ENCODE measurements around the gene CABP2. TPM values are rescaled to one million over a fixed set of nuclear protein-coding genes. Genes with fewer than 3 reads are reported as not detected.
"Not testable (repeated sequence)": the region's sequence is repeated elsewhere in the genome, so short reads cannot be mapped to it uniquely, and the experiment has no call there.

CABP2 gene
- total and polyA plus RNA-seq, 2 donors from 2014 or later, result not detected

DNA sequence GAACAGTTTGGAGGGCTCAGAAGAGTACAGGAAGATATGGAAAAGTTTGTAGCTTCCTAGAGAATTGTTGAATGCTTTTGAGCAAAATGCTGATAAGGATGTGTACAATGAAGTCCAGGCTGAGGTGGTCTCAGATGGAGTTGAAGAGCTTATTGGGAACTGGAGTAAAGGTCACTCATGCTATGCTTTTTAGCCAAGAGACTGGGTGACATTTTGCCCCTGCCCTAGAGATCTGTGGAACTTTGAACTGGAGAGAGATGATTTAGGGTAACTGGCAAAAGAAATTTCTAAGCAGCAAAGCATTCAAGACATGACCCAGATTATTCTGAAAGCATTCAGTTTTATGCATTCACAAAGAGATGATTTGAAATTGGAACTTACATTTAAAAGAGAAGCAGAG lies 27.9 kb upstream of the CABP2 start:
- FAIRE-seq, result no peak
- TF ChIP-seq, protein P1, sequence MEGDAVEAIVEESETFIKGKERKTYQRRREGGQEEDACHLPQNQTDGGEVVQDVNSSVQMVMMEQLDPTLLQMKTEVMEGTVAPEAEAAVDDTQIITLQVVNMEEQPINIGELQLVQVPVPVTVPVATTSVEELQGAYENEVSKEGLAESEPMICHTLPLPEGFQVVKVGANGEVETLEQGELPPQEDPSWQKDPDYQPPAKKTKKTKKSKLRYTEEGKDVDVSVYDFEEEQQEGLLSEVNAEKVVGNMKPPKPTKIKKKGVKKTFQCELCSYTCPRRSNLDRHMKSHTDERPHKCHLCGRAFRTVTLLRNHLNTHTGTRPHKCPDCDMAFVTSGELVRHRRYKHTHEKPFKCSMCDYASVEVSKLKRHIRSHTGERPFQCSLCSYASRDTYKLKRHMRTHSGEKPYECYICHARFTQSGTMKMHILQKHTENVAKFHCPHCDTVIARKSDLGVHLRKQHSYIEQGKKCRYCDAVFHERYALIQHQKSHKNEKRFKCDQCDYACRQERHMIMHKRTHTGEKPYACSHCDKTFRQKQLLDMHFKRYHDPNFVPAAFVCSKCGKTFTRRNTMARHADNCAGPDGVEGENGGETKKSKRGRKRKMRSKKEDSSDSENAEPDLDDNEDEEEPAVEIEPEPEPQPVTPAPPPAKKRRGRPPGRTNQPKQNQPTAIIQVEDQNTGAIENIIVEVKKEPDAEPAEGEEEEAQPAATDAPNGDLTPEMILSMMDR (IDR thresholded peaks at IDR 0.05; ENCODE audit: borderline replicate concordance, extremely low read depth, insufficient read depth), result no peak

GRCh38 chr11:67548555-67549110 lies 25.4 kb upstream of the CABP2 start:
- FAIRE-seq (no peak), DNase-seq (no peak)
- Histone ChIP-seq H3K9ac (ENCODE audit: low read length in 3 of 3) (no peak overlapping the region), H3K36me3 (ENCODE audit: control insufficient read depth in 2 of 3, insufficient read depth in 3 of 3, low read length in 3 of 3) (no peaks in the 10 kb centered on the region), H3K4me3 (ENCODE audit: low read length in 3 of 3) (no peak overlapping the region), H3K9me3 (ENCODE audit: control insufficient read depth in 2 of 3, insufficient read depth in 1 of 3, low read length in 3 of 3) (no peaks in the 10 kb centered on the region), H3K4me1 (ENCODE audit: control insufficient read depth in 2 of 3, insufficient read depth in 2 of 3, low read depth in 1 of 3, low read length in 3 of 3) (peaks cover 0 to 19% (median 7%) of the 10 kb centered on the region in 3 donors), H3K27ac (ENCODE audit: low read depth in 2 of 2, low read length in 2 of 2) (no peak overlapping the region), H3K27me3 (ENCODE audit: control insufficient read depth, insufficient read depth, low read length) (no peaks in the 10 kb centered on the region)
- intact Hi-C loops (cut with DNase I), result no loop called here
- TF ChIP-seq, protein P1 (IDR thresholded peaks at IDR 0.05; ENCODE audit: borderline replicate concordance, extremely low read depth, insufficient read depth), result no peak

More for the DNA sequence above, 27.9 kb upstream of the CABP2 start:
- no peak for DNase-seq
- H3K27ac ChIP-seq (ENCODE audit: low read depth in 2 of 2, low read length in 2 of 2), result no peak overlapping the region
- H3K9ac ChIP-seq (ENCODE audit: low read length in 3 of 3), result no peak overlapping the region
- no peaks in the 10 kb centered on the region for H3K27me3 ChIP-seq (ENCODE audit: control insufficient read depth, insufficient read depth, low read length)
- H3K36me3 ChIP-seq (ENCODE audit: control insufficient read depth in 2 of 3, insufficient read depth in 3 of 3, low read length in 3 of 3), result no peaks in the 10 kb centered on the region
- H3K4me3 ChIP-seq (ENCODE audit: low read length in 3 of 3), result no peak overlapping the region
- no peaks in the 10 kb centered on the region for H3K9me3 ChIP-seq (ENCODE audit: control insufficient read depth in 2 of 3, insufficient read depth in 1 of 3, low read length in 3 of 3)
- H3K4me1 ChIP-seq (ENCODE audit: control insufficient read depth in 2 of 3, insufficient read depth in 2 of 3, low read depth in 1 of 3, low read length in 3 of 3), result peaks cover 0 to 3% (median 0%) of the 10 kb centered on the region in 3 donors
- intact Hi-C loops (cut with DNase I), result no loop called here

GRCh38 chr11:67548112-67548511 lies 24.9 kb upstream of the CABP2 start:
- peaks cover 0 to 19% (median 11%) of the 10 kb centered on the region in 3 donors for H3K4me1 ChIP-seq (ENCODE audit: control insufficient read depth in 2 of 3, insufficient read depth in 2 of 3, low read depth in 1 of 3, low read length in 3 of 3)
- H3K36me3 ChIP-seq (ENCODE audit: control insufficient read depth in 2 of 3, insufficient read depth in 3 of 3, low read length in 3 of 3); DNase-seq; H3K9me3 ChIP-seq (ENCODE audit: control insufficient read depth in 2 of 3, insufficient read depth in 1 of 3, low read length in 3 of 3); H3K9ac ChIP-seq (ENCODE audit: low read length in 3 of 3); H3K27me3 ChIP-seq (ENCODE audit: control insufficient read depth, insufficient read depth, low read length); FAIRE-seq; intact Hi-C loops (cut with DNase I); H3K4me3 ChIP-seq (ENCODE audit: low read length in 3 of 3); H3K27ac ChIP-seq (ENCODE audit: low read depth in 2 of 2, low read length in 2 of 2): not testable (repeated sequence)

GRCh38 chr11:67545280-67545679 lies 22.0 kb upstream of the CABP2 start:
- Histone ChIP-seq H3K36me3 (ENCODE audit: control insufficient read depth in 2 of 3, insufficient read depth in 3 of 3, low read length in 3 of 3) (no peaks in the 10 kb centered on the region), H3K9ac (ENCODE audit: low read length in 3 of 3) (peak overlapping the region in 1 of 3 donors; percentile 22), H3K9me3 (ENCODE audit: control insufficient read depth in 2 of 3, insufficient read depth in 1 of 3, low read length in 3 of 3) (no peaks in the 10 kb centered on the region), H3K27ac (ENCODE audit: low read depth in 2 of 2, low read length in 2 of 2) (peak overlapping the region; percentile 78 to 86), H3K27me3 (ENCODE audit: control insufficient read depth, insufficient read depth, low read length) (no peaks in the 10 kb centered on the region), H3K4me3 (ENCODE audit: low read length in 3 of 3) (peak overlapping the region in 2 of 3 donors; percentile 49 to 57), H3K4me1 (ENCODE audit: control insufficient read depth in 2 of 3, insufficient read depth in 2 of 3, low read depth in 1 of 3, low read length in 3 of 3) (peaks cover 0 to 19% (median 11%) of the 10 kb centered on the region in 3 donors)
- intact Hi-C loops (cut with DNase I), result no loop called here
- TF ChIP-seq, protein P1 (IDR thresholded peaks at IDR 0.05; ENCODE audit: borderline replicate concordance, extremely low read depth, insufficient read depth), result peak; percentile 37
- FAIRE-seq (no peak), DNase-seq (peak in 3 of 5 donors; percentile 31 to 78 (median 61))

Measured in kidney (tissue), 14 donors.